Nephron (organoid): ENCODE data around the gene STAT5A.
A peak's percentile ranks its signal among the peaks of the same experiment; 100 is the strongest.

Experiments
- H3K27ac Mint-ChIP-seq, 3 experiments: 2 replicates each; pipeline ENCODE4 v1.8.0; 2020; ENCODE audit warnings: mixed read lengths in 3 of 3, mild to moderate bottlenecking in 2 of 3, moderate library complexity in 1 of 3
- H3K27me3 Mint-ChIP-seq: 2 replicates; pipeline ENCODE4 v1.8.0; 2021; ENCODE audit warnings: low read depth, mild to moderate bottlenecking, moderate library complexity, mixed read lengths
- H3K36me3 Mint-ChIP-seq: 2 replicates; pipeline ENCODE4 v1.8.0; 2020; ENCODE audit warnings: low read depth, mixed read lengths
- H3K4me1 Mint-ChIP-seq: 2 replicates; pipeline ENCODE4 v1.8.0; 2020; ENCODE audit warnings: mixed read lengths
- H3K4me3 Mint-ChIP-seq, 3 experiments: 2 replicates each; pipeline ENCODE4 v1.8.0; 2020; ENCODE audit warnings: mild to moderate bottlenecking in 3 of 3, mixed read lengths in 3 of 3, moderate library complexity in 2 of 3
- H3K9me3 Mint-ChIP-seq: 2 replicates; pipeline ENCODE4 v1.8.0; 2020; ENCODE audit warnings: mixed read lengths
- TF ChIP-seq, protein P1 (sequence below), 3 experiments: fragments of 200-600 bp; sonication (generic); IDR thresholded peaks; one replicate each; pipeline ENCODE4 v1.5.0; 2021; ENCODE audit warnings: antibody characterized with exemption in 3 of 3; ENCODE audit not compliant: unreplicated experiment in 3 of 3

Gene STAT5A

DNA sequence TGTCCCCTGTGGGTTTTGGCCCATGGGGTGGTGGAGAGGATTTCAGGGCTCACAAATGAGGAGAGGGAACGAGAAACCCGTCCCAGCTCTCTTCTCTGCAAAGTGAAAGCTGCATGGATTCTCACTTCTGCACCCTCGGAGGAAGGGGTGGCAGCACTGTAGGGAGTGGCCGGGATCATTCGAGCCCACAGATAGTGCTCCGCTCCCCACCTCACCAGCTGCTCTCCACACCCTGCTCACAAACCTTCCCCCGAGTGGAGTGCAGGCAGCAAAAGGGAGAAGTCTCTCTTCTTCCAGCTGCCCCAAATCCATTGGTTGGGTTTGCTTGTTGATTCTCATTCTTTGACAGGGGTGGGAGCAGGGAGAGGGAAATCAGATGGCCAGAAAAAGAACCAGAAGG is 20.1 kb downstream of the STAT5A start:
- no peaks in the 10 kb centered on the region for H3K9me3 Mint-ChIP-seq
- H3K36me3 Mint-ChIP-seq, result no peaks in the 10 kb centered on the region
- TF ChIP-seq, protein P1, sequence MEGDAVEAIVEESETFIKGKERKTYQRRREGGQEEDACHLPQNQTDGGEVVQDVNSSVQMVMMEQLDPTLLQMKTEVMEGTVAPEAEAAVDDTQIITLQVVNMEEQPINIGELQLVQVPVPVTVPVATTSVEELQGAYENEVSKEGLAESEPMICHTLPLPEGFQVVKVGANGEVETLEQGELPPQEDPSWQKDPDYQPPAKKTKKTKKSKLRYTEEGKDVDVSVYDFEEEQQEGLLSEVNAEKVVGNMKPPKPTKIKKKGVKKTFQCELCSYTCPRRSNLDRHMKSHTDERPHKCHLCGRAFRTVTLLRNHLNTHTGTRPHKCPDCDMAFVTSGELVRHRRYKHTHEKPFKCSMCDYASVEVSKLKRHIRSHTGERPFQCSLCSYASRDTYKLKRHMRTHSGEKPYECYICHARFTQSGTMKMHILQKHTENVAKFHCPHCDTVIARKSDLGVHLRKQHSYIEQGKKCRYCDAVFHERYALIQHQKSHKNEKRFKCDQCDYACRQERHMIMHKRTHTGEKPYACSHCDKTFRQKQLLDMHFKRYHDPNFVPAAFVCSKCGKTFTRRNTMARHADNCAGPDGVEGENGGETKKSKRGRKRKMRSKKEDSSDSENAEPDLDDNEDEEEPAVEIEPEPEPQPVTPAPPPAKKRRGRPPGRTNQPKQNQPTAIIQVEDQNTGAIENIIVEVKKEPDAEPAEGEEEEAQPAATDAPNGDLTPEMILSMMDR (IDR thresholded peaks at IDR 0.05; ENCODE audit: unreplicated experiment in 3 of 3), result no peak
- no peak overlapping the region for H3K4me3 Mint-ChIP-seq
- H3K27me3 Mint-ChIP-seq, result no peaks in the 10 kb centered on the region
- peaks cover 40% of the 10 kb centered on the region for H3K4me1 Mint-ChIP-seq
- H3K27ac Mint-ChIP-seq, result peak overlapping the region in 1 of 3 experiments; percentile 43

DNA sequence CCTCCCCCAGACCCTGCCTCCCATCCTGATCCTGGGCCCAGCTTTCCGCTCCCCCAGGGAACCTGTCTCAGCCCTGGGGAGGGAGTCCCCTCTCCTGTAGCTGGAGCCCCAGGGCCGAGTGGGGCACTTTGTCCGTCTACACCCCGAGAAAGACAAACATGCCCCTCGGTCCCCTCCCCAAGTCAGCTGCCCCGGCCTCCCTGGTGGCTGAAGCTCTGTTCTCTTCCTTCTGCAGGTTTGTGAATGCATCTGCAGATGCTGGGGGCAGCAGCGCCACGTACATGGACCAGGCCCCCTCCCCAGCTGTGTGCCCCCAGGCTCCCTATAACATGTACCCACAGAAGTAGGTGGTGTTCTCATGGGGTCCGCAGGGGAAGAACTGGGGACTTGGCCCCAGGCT is 20.8 kb downstream of the STAT5A start:
- no peaks in the 10 kb centered on the region for H3K27me3 Mint-ChIP-seq
- peaks cover 4% of the 10 kb centered on the region for H3K36me3 Mint-ChIP-seq
- peak overlapping the region in 2 of 3 experiments; percentile 98 for H3K27ac Mint-ChIP-seq
- TF ChIP-seq, protein P1 (IDR thresholded peaks at IDR 0.05; ENCODE audit: unreplicated experiment in 3 of 3), result no peak
- peaks cover 45% of the 10 kb centered on the region for H3K4me1 Mint-ChIP-seq
- H3K4me3 Mint-ChIP-seq, result no peak overlapping the region
- no peaks in the 10 kb centered on the region for H3K9me3 Mint-ChIP-seq

DNA sequence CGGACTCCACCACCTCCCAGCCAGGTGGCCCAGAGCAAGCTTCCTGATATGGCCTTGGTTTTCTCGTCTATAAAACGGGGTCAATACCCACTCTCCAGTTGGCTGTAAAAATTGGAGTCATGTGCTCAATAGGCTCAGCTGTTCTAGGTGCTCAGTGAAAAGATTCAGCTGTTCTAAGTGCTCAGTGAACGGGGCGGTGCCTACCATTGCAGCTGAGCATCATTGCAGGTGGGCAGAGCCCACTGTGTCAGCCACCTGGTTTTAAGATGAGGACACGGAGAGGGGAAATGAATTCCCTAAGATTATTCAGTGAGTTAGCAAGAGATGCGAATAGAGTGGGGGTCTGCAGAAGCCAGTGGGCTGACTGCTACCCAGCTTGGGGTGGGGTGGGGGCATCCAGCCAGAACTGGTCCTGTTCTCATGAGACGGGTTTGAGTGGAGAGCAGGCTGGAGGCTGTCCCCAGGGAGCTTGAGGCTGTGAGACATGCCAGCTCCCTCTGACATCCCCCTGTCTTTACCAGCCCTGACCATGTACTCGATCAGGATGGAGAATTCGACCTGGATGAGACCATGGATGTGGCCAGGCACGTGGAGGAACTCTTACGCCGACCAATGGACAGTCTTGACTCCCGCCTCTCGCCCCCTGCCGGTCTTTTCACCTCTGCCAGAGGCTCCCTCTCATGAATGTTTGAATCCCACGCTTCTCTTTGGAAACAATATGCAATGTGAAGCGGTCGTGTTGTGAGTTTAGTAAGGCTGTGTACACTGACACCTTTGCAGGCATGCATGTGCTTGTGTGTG is 21.9 kb downstream of the STAT5A start:
- Mint-ChIP-seq H3K4me3 (peak overlapping the region in 2 of 3 experiments; percentile 30 to 78), H3K4me1 (peaks cover 45% of the 10 kb centered on the region), H3K9me3 (no peaks in the 10 kb centered on the region), H3K27ac (peak overlapping the region; percentile 96 to 98 (median 98)), H3K27me3 (no peaks in the 10 kb centered on the region), H3K36me3 (peaks cover 5% of the 10 kb centered on the region)
- TF ChIP-seq, protein P1 (IDR thresholded peaks at IDR 0.05; ENCODE audit: unreplicated experiment in 3 of 3), result no peak

DNA sequence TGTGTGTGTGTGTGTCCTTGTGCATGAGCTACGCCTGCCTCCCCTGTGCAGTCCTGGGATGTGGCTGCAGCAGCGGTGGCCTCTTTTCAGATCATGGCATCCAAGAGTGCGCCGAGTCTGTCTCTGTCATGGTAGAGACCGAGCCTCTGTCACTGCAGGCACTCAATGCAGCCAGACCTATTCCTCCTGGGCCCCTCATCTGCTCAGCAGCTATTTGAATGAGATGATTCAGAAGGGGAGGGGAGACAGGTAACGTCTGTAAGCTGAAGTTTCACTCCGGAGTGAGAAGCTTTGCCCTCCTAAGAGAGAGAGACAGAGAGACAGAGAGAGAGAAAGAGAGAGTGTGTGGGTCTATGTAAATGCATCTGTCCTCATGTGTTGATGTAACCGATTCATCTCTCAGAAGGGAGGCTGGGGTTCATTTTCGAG is 22.5 kb downstream of the STAT5A start:
- Mint-ChIP-seq H3K4me3 (peak overlapping the region in 2 of 3 experiments; percentile 76 to 78), H3K27ac (peak overlapping the region; percentile 96 to 98 (median 98)), H3K9me3 (no peaks in the 10 kb centered on the region), H3K27me3 (no peaks in the 10 kb centered on the region), H3K4me1 (peaks cover 44% of the 10 kb centered on the region), H3K36me3 (peaks cover 12% of the 10 kb centered on the region)
- TF ChIP-seq, protein P1 (IDR thresholded peaks at IDR 0.05; ENCODE audit: unreplicated experiment in 3 of 3), result no peak

DNA sequence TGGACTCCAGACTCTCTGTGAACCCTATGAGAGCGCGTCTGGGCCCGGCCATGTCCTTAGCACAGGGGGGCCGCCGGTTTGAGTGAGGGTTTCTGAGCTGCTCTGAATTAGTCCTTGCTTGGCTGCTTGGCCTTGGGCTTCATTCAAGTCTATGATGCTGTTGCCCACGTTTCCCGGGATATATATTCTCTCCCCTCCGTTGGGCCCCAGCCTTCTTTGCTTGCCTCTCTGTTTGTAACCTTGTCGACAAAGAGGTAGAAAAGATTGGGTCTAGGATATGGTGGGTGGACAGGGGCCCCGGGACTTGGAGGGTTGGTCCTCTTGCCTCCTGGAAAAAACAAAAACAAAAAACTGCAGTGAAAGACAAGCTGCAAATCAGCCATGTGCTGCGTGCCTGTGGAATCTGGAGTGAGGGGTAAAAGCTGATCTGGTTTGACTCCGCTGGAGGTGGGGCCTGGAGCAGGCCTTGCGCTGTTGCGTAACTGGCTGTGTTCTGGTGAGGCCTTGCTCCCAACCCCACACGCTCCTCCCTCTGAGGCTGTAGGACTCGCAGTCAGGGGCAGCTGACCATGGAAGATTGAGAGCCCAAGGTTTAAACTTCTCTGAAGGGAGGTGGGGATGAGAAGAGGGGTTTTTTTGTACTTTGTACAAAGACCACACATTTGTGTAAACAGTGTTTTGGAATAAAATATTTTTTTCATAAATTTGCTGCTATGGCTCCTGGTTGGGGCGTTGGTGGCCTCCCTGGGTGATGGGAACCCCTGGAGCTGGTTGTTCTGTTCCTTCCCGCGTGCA is 23.1 kb downstream of the STAT5A start:
- Mint-ChIP-seq H3K9me3 (no peaks in the 10 kb centered on the region), H3K4me3 (peak overlapping the region; percentile 75 to 78 (median 76)), H3K4me1 (peaks cover 40% of the 10 kb centered on the region), H3K36me3 (peaks cover 13% of the 10 kb centered on the region), H3K27ac (peak overlapping the region; percentile 96 to 98 (median 98)), H3K27me3 (no peaks in the 10 kb centered on the region)
- TF ChIP-seq, protein P1 (IDR thresholded peaks at IDR 0.05; ENCODE audit: unreplicated experiment in 3 of 3), result no peak
